CD4-positive, alpha-beta T cell (primary cell): ENCODE results near the gene MAST4. TPM values are rescaled to one million over a fixed set of nuclear protein-coding genes. Genes with fewer than 3 reads are reported as not detected.

Experiments
- ATAC-seq: fragments of 200-7000 bp; cut with Tn5 transposase; one replicate; pipeline ENCODE4 v1.10.0; 2022; ENCODE audit warnings: mild to moderate bottlenecking; ENCODE audit not compliant: poor library complexity
- CTCF ChIA-PET: fragments of 350-600 bp; sonication (Branson Sonifier 250); formaldehyde crosslinking; loops from one replicate; lab custom pipeline; 2021; ENCODE audit warnings: antibody characterized with exemption, inconsistent platforms; lab: Charles Lee
- POLR2A ChIA-PET: fragments of 350-600 bp; sonication (Branson Sonifier 250); formaldehyde crosslinking; loops from one replicate; lab custom pipeline; 2021; ENCODE audit warnings: antibody characterized with exemption, inconsistent platforms; lab: Charles Lee
- DNase-seq, 14 experiments: peaks; one replicate each; pipeline ENCODE4 v3.0.0-alpha.2; 2013 to 2020; ENCODE audit warnings: mixed read lengths in 2 of 14
- H3K27ac ChIP-seq, 2 donors: one replicate each; pipeline versions ENCODE4 v1.5.1 to v1.7.0; 2013; ENCODE audit warnings: low read length in 2 of 2, low read depth in 1 of 2, mild to moderate bottlenecking in 1 of 2
- H3K27me3 ChIP-seq, 2 experiments: 1 replicate in 1 of 2; 2 replicates in 1 of 2; pipeline versions ENCODE4 v1.6.1 to v1.7.0; 2013; ENCODE audit warnings: low read length in 2 of 2, control low read depth in 1 of 2, mild to moderate bottlenecking in 1 of 2, moderate library complexity in 1 of 2; ENCODE audit not compliant: insufficient read depth in 2 of 2, control insufficient read depth in 1 of 2
- H3K36me3 ChIP-seq: one replicate; pipeline ENCODE4 v1.6.1; 2013; ENCODE audit warnings: low read length, control low read depth; ENCODE audit not compliant: insufficient read depth
- H3K4me1 ChIP-seq: one replicate; pipeline ENCODE4 v1.6.1; 2013; ENCODE audit warnings: low read length, control low read depth; ENCODE audit not compliant: insufficient read depth
- H3K4me3 ChIP-seq: one replicate; pipeline ENCODE4 v1.5.1; 2013; ENCODE audit warnings: mild to moderate bottlenecking, low read length, moderate library complexity
- H3K9me3 ChIP-seq, 2 experiments: 1 replicate in 1 of 2; 2 replicates in 1 of 2; pipeline versions ENCODE4 v1.6.1 to v1.7.0; 2013; ENCODE audit warnings: low read length in 2 of 2, mild to moderate bottlenecking in 2 of 2, control low read depth in 1 of 2, moderate library complexity in 1 of 2; ENCODE audit not compliant: control insufficient read depth in 1 of 2, insufficient read depth in 1 of 2
- H3K27ac Mint-ChIP-seq: one replicate; pipeline ENCODE4 v1.8.0; 2020; ENCODE audit warnings: mixed read lengths
- H3K27me3 Mint-ChIP-seq: one replicate; pipeline ENCODE4 v1.8.0; 2021; ENCODE audit warnings: mixed read lengths
- H3K36me3 Mint-ChIP-seq: one replicate; pipeline ENCODE4 v1.8.0; 2021; ENCODE audit warnings: low read depth, mixed read lengths
- H3K4me1 Mint-ChIP-seq: one replicate; pipeline ENCODE4 v1.8.0; 2021; ENCODE audit warnings: low read depth, mixed read lengths
- H3K4me3 Mint-ChIP-seq: one replicate; pipeline ENCODE4 v1.8.0; 2020; ENCODE audit warnings: mild to moderate bottlenecking, mixed read lengths
- H3K9me3 Mint-ChIP-seq: one replicate; pipeline ENCODE4 v1.8.0; 2020; ENCODE audit warnings: mixed read lengths
- intact Hi-C, 2 experiments: fragments of 100-400 bp; cut with DNase I in 1 of 2; cut with micrococcal nuclease in 1 of 2; formaldehyde crosslinking; loops; one replicate each; pipeline versions ENCODE4 v1.15.1 to v1.9.0; 2023 to 2025; cut with DNase I, micrococcal nuclease
- total RNA-seq, 174 experiments: library from RNA in 2 of 174; stranded (reverse) in 2 of 174; gene quantifications; one replicate each; pipeline ENCODE4 v1.2.3 and lab custom pipeline; 2021 to 2026
- TF ChIP-seq, protein P1 (sequence below): fragments of 200-600 bp; IDR thresholded peaks from one replicate; pipeline ENCODE4 v1.8.0; 2022; ENCODE audit warnings: antibody characterized with exemption, mild to moderate bottlenecking

Gene MAST4
- total RNA-seq, 2 experiments from 2014 or later: 21.3 to 21.6 TPM

DNA sequence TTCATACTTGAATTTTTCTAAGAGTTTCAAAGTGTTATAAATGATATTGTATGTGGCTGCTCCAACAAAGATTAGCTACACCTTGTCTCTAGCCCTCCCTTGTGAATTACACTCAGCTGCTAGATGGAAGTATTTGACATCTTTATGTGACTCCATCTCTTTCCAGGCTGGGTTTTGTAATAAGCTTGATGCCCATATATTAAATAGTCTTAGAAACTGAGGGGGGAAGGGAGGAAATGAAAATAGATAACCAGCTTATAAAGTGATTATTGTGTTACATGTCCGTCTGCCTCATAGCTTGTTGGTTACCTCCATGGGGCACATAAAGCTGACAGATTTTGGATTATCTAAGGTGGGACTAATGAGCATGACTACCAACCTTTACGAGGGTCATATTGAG, 537.0 kb downstream of the MAST4 start:
- CTCF ChIA-PET: interaction anchor here (0.8 to 1.1 kb wide), 2 partner anchors 11 to 14 kb away, joined by 3 read pairs; no protein-coding TSS in a partner anchor
- Mint-ChIP-seq H3K27me3 (no peaks in the 10 kb centered on the region), H3K4me3 (no peak overlapping the region), H3K27ac (no peak overlapping the region), H3K4me1 (no peaks in the 10 kb centered on the region), H3K36me3 (peaks cover 93% of the 10 kb centered on the region), H3K9me3 (no peaks in the 10 kb centered on the region)
- TF ChIP-seq, protein P1, sequence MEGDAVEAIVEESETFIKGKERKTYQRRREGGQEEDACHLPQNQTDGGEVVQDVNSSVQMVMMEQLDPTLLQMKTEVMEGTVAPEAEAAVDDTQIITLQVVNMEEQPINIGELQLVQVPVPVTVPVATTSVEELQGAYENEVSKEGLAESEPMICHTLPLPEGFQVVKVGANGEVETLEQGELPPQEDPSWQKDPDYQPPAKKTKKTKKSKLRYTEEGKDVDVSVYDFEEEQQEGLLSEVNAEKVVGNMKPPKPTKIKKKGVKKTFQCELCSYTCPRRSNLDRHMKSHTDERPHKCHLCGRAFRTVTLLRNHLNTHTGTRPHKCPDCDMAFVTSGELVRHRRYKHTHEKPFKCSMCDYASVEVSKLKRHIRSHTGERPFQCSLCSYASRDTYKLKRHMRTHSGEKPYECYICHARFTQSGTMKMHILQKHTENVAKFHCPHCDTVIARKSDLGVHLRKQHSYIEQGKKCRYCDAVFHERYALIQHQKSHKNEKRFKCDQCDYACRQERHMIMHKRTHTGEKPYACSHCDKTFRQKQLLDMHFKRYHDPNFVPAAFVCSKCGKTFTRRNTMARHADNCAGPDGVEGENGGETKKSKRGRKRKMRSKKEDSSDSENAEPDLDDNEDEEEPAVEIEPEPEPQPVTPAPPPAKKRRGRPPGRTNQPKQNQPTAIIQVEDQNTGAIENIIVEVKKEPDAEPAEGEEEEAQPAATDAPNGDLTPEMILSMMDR: no peak
- no peak for ATAC-seq
- Histone ChIP-seq H3K27me3 (no peaks in the 10 kb centered on the region), H3K4me1 (no peaks in the 10 kb centered on the region), H3K4me3 (no peak overlapping the region), H3K27ac (no peak overlapping the region), H3K9me3 (no peaks in the 10 kb centered on the region), H3K36me3 (peaks cover 33% of the 10 kb centered on the region)
- no peak for DNase-seq
- POLR2A ChIA-PET: no interaction called here
- intact Hi-C loops: no loop called here

DNA sequence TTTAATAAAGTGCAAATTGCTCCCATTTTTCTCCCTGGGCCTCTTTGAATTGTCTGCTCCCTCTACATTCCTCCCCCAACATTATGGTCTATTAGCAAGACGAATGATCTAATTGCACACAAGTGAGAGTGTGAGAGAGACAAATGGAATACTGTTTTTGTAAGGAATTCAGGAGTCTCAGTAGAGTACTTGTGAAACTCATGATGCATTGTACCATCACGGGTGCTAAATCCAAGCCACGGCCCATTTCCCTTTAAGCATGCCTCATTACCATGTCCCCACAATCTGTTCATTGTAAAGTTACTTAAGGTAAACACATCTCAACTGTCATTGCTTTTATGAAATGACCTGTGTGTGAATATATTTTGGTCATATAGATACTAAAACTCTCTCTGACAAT, 537.6 kb downstream of the MAST4 start:
- no peak overlapping the region for H3K4me3 ChIP-seq
- TF ChIP-seq, protein P1: no peak
- H3K36me3 ChIP-seq: peaks cover 31% of the 10 kb centered on the region
- DNase-seq: no peak
- no peak overlapping the region for H3K27ac ChIP-seq
- Mint-ChIP-seq H3K27me3 (no peaks in the 10 kb centered on the region), H3K4me3 (no peak overlapping the region), H3K27ac (no peak overlapping the region), H3K4me1 (no peaks in the 10 kb centered on the region), H3K36me3 (peaks cover 87% of the 10 kb centered on the region), H3K9me3 (no peaks in the 10 kb centered on the region)
- ChIA-PET POLR2A (no interaction called here), CTCF (no interaction called here)
- no peaks in the 10 kb centered on the region for H3K27me3 ChIP-seq
- no peak for ATAC-seq
- intact Hi-C loops: no loop called here
- H3K4me1 ChIP-seq: no peaks in the 10 kb centered on the region
- H3K9me3 ChIP-seq: no peaks in the 10 kb centered on the region

DNA sequence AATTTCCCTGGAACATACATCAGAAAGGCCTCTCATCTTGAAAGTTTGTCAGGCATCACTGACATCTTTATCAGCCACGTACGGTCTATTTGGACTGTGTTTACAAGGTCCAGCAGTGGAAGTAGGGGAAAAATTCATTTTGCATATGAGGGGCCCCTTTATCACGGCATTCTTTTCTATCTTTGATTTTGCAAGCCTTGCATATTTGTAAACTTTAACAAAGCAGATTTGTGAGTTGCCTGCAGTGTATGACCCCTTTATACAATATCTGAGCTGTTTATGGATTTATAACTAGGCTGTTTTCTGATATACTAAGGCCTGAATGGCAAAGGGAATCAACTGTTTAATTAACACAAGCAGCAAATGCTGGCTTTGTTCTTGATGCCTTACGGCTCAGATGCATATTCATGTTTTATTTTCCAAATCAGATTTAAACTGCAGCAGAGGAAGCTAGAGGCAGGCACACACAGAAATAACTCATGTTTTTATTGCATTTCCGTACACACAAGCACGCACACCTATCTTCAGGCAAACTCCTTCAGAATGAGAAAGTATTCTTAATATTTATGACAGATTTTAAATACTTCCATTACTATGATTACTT, 539.3 kb downstream of the MAST4 start:
- H3K4me1 ChIP-seq: no peaks in the 10 kb centered on the region
- Mint-ChIP-seq H3K27ac (no peak overlapping the region), H3K27me3 (no peaks in the 10 kb centered on the region), H3K4me3 (no peak overlapping the region), H3K9me3 (no peaks in the 10 kb centered on the region), H3K4me1 (no peaks in the 10 kb centered on the region), H3K36me3 (peaks cover 83% of the 10 kb centered on the region)
- H3K27ac ChIP-seq: no peak overlapping the region
- intact Hi-C loops: no loop called here
- peaks cover 37% of the 10 kb centered on the region for H3K36me3 ChIP-seq
- no peaks in the 10 kb centered on the region for H3K9me3 ChIP-seq
- H3K4me3 ChIP-seq: no peak overlapping the region
- DNase-seq (no peak), ATAC-seq (no peak)
- no peaks in the 10 kb centered on the region for H3K27me3 ChIP-seq
- CTCF ChIA-PET: no interaction called here
- TF ChIP-seq, protein P1: no peak
- POLR2A ChIA-PET: no interaction called here
